Activated CD8-positive, alpha-beta memory T cell treated with anti-CD3 and anti-CD28 coated beads for 1 hour (primary cell): ENCODE results near the gene ALK.

Experiments
- DNase-seq, 2 donors: peaks; one replicate each; pipeline ENCODE4 v3.0.0-alpha.2; 2020; ENCODE audit warnings: low read depth in 1 of 2; ENCODE audit errors: extremely low read depth in 1 of 2

Gene ALK

DNA sequence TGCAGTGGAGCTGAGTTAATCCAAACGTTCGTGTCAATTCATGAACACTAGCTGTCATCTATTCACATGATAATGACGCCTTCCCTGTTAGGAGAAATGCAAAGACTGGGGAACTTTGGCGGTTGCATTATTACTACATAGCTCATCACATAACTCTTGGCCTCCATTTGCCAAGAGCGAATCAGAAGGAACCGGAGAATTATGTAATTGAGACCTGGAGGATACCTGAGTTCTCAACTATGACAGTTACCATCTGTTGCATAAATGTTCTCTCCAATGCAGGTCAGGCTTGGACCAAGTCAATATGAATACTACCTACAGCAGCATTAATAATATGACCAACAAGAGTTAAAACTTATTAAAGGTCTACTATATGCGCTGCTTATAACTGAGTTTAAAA, 531.7 kb downstream of the ALK start:
- no peak for DNase-seq

GRCh38 chr2:29388071-29388470, 533.3 kb downstream of the ALK start:
- DNase-seq, result no peak

GRCh38 chr2:29382486-29382885, 538.9 kb downstream of the ALK start:
- DNase-seq, result no peak

DNA sequence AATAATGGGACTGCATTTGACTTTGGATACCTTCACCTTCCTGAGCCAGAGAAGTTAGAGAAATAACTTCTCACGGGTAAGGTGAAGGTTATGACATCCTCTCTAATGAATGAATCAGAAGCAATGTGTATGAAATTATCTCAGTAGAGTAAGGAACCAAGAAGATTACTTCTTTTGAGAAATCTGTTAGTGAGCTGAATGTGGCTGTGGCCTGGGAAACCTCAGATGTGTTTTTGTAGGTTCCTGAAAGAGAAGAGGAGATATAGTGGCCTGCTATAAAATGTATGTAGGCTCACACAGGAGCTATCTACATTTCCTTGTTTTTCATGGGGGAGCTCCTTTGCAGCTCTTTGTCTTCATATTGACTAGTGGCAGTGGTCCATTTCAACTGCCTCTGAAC, 543.6 kb downstream of the ALK start:
- no peak for DNase-seq

DNA sequence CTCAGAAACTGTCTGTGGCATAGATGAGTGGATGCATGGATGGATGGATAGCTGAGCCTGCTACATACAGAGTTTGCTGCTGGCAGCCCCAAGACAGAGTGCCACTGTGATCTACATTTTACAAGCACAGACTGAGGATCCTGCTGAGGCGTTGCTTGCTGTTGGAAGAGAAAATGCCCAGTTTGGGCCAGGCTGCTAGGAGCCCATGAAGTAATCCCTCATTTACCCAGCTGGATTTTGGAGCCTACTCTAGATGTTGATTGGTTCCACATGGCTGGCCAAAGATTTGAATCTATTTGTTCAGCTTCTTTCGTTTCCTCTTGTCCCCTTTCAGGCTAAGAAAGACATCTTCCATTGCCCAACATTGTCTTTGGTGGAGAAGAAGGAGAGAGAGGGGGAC, 544.8 kb downstream of the ALK start:
- DNase-seq, result no peak

DNA sequence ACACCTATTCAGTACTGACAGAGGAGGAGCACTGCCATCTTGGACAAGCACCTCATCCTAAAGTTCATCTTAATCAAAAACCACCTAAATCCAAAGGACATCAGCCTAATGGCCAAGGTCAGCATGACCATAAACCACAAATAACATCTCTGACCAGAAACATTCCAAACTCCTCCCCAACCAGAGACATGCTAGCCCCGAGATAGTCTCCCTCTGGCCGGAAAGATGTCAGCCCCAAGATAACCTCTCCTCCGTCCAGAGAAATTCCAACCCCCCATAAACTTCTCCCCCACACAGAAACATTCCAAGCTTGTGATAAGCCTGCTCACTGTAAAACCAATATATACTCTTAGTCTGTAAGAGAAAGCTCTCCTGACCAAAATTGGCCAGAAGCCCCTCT, 545.5 kb downstream of the ALK start:
- DNase-seq, result no peak

DNA sequence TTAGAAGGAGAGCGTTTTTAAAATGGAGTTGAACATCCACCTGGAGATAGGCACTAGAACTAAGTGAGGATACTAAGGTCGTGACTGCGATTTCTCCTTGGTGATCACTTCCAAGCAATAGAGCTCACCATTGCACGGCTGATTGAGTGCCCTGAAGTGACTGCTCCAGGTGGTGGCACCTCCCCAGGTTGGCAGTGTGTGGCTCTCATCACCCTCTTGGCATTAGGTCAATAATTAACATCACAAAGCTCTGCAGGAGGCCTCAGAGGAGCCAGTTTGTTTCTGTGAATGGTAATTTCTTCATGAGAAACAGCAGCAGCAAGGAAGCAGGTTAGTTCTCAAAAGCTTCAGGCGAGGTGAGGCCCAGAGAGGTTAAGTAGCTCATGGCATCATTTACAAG, 546.6 kb downstream of the ALK start:
- no peak for DNase-seq

GRCh38 chr2:29373870-29374269, 547.5 kb downstream of the ALK start:
- no peak for DNase-seq

GRCh38 chr2:29372185-29372584, 549.2 kb downstream of the ALK start:
- no peak for DNase-seq

- DNase-seq, result no peak
These were observed 550.7 kb downstream of the ALK start for GRCh38 chr2:29370581-29371125.

- DNase-seq, result no peak
These were observed 551.2 kb downstream of the ALK start for GRCh38 chr2:29370173-29370572.

DNA sequence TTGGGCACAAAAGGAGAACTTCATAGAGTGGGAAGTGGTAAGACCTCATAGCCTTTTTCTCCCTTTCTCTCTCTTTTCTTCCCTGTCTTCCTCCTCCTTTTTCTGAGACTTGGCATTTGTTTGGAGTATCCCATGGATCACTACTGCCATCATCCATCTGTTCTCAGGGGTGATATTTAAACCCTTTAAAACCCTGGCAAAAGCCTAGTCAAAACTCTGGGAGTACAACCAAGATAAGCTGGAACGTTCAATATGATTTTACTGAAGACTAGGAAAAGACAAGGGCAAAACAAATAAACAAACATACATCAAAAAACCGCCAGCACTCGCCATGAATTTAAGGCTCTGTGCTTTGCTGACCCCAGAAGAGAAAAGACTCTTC, 552.7 kb downstream of the ALK start:
- no peak for DNase-seq

- DNase-seq, result no peak
These were observed 553.3 kb downstream of the ALK start for GRCh38 chr2:29367986-29368658.

- DNase-seq, result no peak
These were observed 558.3 kb downstream of the ALK start for GRCh38 chr2:29363111-29363510.

DNA sequence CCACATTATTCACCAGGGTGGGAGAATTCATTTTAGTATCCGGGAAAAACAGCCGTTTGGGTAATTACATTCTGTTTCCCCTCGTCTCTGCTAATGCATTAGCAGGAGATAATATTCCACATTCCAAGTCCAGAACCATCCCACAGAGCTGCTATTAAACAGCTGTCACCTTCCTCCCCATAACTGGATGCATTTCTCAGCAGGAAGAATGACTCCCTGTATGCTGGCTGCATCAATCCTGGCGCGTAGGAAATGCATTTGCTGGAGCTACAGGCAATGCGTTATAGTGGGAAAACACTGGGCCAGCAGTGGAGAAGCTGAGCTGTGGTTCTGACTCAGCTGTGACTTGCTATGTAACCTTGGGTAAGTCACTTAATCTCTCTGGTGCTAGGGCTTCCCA, 560.2 kb downstream of the ALK start:
- DNase-seq, result no peak

DNA sequence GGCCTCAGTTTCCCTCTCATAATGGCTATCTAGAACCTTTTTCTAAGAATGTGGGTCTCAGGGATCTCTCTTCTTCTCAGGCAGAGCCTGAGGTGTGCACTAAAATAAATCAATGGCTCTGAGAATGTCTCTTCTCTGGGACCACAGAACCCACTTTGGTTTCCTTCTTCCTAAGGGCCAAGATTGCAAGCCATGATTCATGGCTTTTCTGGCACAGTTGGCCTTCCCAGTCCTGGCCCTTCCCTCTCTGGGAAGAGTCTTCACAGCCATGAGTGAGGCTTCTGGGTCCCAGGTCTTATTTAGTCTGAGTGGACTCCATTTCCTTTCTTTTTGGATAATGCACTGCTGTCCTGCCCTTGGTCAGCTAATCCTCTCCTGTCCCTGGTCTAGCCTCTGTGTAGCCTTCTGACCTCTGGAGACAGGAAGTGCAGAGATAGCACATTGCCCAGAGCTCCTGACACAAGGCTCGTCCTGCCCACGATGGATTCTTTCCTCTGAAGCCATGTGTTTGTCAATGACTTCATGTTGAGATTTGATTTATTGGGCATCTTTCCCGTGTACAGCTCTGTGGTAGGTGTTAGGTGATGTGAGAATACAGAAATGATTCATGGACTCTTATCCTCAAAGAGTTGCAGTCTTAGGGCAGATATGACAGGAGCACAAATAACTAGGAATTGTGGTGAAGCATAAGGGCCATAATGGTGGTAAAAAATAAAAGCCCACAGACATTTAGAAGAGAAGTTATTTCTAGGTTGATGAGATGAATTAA, 561.2 kb downstream of the ALK start:
- no peak for DNase-seq

- no peak for DNase-seq
These were observed 567.9 kb downstream of the ALK start for GRCh38 chr2:29353403-29353991.

DNA sequence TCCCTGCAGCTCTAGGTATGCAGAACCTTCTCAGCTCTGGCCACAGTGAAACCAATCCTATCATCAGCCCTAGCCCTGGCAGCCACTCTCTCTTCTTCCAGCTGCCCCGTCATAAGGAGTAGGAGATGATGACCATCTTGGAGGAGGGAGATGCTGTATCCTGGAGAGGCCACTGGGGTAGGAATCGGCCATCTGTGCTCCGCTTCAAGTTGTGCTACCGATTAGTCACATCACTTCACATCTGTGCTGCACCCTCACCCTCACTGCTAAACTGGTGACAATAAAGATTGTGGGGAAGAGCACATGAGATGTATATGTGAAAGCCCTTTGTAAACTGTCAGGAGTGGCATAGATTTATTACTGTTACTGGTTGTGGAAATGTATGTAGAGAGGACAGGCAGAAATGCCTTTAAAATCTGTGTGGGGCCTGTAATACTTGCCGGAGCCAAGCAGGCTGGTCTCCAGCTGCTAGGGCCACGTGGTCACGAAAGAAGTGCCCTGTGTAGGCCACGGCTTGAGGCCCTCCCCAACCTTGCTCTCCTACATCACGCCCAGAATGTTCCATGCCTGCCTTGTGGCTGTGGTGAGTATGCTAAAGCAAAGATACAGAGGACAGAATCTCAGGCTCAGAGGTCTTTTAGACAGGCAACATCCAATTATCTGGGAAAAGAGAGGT, 569.3 kb downstream of the ALK start:
- DNase-seq, result no peak

GRCh38 chr2:29351248-29351647, 570.1 kb downstream of the ALK start:
- no peak for DNase-seq

- DNase-seq, result no peak
These were observed 571.9 kb downstream of the ALK start for GRCh38 chr2:29349316-29350030.
